ENCODE measurements around the gene CHSY1.

CHSY1 gene

DNA sequence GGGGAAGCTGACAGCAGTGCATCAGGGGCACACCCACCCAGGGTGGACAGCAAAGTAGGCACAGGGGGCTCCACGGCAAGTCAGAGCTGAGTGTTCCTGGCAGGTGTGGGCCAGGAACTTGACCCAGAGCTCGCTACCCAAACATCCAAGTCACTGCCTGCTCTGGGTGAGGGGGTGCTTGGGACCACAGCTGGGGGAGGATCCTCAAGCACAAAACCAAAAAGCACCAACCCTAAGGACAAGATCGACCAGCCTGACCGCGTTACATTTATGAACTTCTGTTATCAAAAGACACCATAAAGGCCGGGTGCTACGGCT lies 101.2 kb downstream of the CHSY1 start:
- no peak for DNase-seq (ENCODE audit: low spot score)

DNA sequence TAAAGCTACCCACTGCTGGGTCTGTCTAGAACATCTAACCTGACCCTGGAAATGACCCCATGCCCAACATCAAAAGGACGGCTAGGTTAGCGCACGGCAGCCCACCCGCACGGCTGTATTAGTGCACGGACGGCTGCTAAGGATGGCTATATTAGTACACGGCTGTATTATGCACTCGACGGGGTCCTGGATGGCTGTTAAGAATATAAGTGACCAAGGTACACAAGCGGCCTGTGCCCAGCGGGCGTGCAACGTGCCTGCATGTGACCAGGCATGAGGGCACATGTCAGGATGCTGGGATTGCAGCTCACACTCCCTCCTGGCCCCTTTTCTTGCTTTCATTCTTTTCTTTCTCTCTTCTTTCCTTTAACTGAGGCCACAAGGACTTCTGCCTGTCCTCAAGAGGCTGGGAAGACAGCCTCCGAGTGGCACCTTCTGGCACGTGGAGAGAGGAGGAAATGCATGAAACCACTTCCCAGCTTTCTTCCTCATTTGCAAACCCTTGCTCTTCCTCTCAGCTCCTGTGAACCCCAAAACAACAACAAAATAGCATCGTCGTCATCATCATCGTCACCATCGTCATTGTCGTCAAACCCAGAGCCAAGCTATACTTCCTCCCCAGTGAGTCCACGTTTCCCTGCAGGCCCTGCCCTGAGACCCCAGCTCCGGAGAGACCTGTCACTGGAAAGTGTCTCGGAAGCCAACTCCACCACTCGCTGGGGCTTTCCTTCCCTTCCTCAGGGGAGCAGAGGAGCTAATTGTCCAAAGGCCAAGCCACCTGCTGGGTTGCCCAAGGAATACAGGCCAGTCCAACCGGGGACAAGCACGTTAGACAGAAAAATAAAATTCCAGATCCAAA lies 101.8 kb downstream of the CHSY1 start:
- DNase-seq (ENCODE audit: low spot score), result no peak

DNA sequence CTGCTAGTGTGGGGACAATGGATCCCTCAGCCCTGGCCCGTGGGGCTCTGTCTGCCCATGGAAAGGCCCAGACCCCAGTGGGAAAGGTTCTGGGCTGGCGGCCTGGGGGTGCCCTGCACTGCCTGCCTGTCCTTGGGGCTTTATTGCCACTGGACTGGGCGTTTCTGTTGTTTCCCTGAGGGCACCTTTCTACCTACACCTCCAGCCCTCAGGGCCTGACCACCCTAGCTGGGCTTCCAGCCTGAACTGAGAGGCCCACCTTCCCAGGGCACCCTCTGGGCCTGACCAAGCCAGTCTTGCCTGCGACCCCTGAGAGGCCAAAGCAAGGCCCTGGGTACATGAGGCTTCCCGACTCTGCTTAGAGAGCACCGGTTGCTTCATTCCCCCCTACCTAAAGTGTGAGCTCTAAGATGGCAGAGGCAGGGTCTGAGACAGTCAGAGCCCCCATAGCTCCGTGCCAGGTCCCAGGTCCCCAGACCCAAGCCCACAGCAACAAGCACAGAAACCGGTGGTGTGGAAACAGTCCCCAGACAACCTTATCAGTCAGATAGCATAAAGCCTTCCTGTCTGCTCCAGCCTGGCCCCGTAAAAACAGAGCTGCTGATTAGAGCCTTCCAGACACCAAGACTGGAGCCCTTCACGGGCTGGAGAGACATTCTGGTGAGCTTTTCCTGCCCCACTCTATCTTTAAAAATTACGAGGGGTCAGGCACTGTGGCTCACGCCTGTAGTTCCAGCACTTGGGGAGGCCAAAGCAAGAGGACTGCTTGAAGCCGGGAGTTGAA lies 102.8 kb downstream of the CHSY1 start:
- DNase-seq (ENCODE audit: low spot score), result no peak

DNA sequence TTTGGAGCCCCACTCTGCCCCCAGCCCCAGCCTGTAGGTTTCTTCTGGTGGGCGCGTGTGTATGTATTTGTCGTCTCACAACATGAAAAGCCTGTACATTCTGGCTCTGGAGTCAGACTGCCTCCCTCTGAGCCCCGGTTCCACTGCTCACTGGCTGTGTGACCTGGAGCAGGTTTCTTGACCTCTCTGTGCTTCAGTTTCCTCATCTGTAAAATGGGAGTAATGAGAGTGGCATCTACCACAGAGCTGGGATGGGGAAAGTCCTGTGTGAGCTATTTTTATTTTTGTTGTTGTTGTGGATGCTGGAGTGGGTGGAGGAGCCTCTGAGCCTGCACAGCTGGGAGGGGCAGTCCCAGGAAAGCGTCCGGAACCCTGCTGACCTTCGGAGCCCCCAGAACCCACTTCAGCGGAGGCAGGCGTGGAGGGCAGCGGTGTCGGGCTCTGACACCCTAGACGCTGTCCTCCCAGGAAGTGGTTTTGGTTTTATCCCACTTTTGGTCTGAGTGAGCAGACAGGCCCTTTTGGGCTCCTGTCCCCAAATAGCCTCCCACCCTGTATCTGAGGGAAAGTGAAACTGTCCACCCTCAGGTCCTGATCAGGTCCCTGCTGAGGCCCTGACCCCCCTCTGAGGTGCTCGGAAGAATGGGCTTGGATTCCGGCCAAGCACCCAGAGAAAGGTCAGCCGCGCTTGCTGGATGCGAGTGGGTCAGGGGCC lies 103.5 kb downstream of the CHSY1 start:
- DNase-seq (ENCODE audit: low spot score), result no peak

GRCh38 chr15:101147181-101147580 lies 104.7 kb downstream of the CHSY1 start:
- DNase-seq (ENCODE audit: low spot score), result no peak

DNA sequence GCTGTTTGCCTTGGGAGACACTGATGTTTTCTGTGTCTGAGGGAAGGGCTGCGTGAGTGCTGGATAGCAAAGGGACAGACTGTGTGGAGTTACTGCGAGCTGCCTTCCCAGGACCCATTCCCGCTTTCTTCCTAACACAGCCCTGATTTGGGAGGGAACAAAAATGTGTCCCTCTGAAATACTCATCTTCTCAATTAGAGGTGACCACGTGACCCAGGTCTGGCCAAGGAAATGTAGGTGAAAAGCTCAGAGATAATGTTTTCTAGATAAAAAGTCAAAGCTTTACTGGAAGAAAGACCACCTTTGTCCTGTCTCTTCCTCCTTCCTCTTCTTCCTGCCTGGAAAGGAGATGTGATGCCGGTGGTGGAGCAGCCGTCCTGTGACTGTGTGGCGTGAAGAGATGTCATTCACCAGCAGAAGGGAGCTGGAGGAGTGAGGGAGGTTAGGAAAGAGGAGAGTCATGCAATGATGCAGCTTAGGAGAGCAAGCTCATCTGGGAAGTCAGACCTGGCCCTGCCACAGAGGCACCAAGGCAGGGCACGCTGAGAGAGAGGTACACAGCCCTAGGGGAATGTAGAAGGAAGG lies 105.6 kb downstream of the CHSY1 start:
- no peak for DNase-seq (ENCODE audit: low spot score)

- DNase-seq (ENCODE audit: low spot score), result no peak
Observed at GRCh38 chr15:101145362-101145761, 106.5 kb downstream of the CHSY1 start.

DNA sequence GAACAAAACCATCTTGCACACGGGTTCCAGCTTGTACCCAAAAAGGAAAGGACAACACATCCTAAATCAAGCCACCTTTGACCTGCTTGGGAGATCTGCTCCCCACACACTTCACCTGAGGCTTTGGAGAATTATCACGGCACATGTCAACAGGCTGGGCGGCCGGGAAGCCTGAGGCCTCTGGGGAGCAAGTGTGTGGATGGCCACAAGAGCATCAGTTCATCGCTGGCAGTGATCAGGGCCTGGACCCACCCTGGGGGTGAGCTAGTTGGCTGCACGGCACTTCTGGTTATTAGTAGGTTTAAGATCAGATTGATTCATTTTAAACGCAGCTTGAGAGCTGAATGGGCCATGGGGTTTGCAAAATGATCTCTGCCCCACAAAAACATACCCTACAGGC lies 108.5 kb downstream of the CHSY1 start:
- no peak for DNase-seq (ENCODE audit: low spot score)

- no peak for DNase-seq (ENCODE audit: low spot score)
Observed at GRCh38 chr15:101142711-101143110, 109.1 kb downstream of the CHSY1 start.

- no peak for DNase-seq (ENCODE audit: low spot score)
Observed at GRCh38 chr15:101141926-101142527, 109.8 kb downstream of the CHSY1 start.

- DNase-seq (ENCODE audit: low spot score), result no peak
Observed at GRCh38 chr15:101140697-101141065, 111.2 kb downstream of the CHSY1 start.

DNA sequence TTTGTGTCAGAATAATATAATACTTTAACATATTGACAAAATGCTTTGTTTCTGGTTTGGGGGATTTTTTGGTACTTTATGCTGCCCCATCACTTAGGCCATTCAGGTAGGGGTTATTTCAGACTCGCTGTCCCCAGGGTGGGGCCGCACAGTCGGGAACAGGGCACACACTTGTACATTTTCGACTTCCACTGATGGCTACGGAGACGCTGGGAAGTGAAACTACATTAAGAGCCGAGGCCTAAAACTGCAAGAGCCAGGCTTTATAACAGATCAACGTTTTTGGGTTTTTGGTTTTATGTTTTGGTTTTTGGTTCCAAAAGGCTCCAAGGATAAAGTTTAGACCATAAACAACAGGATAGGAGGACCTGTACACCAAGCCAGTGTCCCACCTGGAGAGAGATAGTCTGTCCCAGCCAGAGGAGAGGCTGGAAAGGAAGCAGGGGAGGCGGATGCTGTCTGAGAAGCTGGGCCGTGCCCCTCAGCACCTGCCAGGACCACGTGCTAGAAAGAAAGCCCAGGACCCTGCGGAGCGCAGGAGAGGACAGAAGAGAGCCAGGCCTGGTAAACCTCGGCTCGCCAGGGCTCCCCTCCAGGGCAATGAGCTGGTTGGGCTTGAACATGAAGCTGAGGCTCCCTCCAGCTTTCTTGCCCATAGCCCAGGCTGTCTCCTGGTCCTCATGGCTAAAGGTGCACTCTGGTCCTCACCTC lies 111.7 kb downstream of the CHSY1 start:
- DNase-seq (ENCODE audit: low spot score), result no peak

DNA sequence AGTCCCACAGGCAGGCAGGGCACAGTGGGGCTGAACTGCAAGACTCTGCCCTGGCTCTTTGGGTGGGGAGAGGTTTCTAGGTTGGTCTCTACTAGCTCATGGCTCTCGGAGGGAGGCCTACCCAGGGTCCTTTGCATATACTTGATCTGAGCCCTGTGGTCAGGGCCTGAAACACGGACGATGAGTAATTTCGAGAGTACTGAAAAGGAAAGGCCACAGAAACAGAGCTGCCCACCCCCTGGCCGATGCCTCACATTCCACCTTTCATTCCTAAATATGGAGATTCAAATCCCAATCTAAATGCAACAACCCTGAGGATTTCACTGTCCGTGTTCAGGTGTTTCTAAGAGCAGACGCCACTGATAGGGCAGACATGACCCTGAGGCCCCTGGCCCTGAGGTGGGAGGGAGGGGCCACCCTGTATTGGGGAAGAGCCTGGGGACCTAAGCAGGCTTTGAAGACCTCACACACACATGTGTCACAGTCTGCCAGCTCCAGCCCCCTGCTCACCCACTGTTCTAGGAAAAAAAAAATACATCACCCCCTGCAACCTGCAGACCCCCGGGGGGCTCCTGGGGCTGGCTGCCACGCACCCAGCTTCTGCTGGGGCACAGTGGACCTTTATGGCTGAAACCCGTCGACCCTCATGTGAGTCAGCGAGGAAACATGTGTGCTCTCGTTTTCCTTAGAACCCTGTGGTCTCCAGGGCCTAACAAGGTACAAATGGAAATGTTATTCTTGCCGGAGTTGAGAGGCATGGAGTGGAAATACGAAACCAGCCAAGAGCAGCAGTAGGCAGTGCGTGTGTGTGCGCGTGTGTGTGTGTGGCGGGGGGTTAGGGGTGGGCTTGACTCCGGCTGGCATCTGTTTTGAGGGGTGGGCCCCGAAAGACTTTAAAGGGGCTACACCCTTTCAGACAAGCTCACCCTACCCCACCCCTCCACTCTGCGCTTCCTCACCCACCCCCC lies 112.7 kb downstream of the CHSY1 start:
- no peak for DNase-seq (ENCODE audit: low spot score)

DNA sequence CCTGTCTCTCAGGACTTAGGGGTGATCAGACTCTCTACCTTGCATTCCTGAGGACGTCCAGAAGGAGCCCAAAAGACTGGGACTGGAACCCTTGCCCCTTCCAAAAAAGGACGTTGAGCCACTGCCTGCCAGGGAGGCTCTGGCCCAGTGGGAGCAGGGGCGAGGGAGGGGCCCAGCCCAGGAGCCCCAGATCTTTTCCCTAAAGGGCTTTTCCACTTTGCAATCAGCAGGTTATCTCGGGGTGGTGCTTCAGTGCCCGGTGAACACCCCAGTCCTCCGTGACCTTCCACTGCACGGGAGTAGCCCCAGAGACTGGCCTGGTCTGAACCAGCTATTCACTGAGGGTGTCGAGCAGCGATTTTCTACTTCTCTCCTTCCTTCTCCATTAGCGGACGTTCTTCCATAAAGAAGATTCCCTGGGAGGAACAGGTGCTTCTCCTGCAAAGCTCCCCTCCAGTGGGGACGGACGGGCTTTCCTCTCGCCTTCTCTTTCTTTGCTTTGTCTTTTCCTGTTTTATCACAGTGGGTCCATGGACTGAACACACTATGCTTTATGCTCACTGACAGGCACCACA lies 113.7 kb downstream of the CHSY1 start:
- DNase-seq (ENCODE audit: low spot score), result no peak

DNA sequence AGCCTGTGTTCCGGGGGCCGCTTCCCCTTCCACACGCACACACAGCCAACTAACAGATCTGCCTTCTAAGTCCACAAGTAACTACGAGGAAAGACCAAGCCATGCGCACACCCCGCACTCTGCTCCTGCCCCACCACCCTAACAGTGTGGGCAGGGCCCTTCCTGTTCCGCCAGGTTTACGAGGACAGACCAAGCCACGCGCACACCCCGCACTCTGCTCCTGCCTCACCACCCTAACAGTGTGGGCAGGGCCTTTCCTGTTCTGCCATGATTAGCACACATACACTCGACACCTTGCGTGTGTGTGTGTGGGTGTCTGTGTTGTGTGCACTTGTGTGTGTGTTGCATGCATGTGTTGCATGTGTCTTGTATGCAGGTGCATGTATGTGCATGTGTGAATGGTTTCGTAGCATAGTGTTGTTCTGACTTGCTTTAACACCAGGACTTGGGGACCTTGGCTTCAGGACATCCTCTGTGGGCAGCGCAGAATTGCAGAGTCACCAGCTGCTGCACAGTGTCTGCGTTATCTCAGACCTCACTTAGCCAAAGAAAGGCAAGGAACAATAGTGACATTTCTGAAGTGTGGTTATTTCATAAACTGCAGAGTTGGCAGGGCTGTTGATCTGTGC lies 114.4 kb downstream of the CHSY1 start:
- no peak for DNase-seq (ENCODE audit: low spot score)

DNA sequence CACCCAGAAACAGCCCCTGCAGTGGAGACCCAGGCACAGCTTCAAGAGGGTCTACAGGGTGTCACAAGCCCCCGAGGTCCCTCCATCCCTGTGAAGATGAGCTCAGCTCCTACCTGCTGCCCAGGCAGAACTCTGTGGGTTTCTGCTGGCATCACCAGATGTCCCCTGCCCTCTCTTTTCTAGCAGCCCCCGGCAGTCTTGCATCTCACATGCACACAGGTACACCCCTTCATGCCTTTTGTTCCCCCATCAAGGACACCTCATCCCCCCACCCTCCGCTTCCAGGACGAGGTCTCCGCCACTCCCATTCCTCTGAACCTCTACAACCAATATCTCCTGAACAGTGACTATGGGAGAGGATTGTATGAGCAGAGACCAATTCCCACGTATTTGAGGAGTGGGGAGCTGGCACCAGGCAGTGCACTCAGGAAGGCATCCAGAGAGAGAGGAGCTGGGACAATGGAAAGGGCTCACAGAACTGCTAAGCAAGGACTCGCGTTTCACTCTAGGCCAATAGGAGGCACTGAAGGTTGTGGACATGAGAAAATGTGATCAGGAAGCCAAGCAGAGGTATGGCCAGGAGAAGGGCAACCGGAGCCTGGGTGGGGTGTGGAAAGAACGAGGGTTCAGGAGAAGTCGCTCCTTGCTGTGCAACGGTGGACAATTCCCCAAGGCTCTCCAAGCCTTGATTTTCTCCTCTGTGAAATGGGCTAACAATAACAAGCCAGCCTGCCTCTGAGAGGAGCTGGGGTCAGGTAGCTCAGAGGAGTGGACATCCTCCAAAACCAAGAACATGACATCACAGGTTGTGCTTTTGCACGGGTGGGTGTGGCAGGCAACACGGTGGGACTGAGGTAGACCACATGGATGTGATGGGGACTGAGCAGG lies 115.2 kb downstream of the CHSY1 start:
- no peak for DNase-seq (ENCODE audit: low spot score)

- no peak for DNase-seq (ENCODE audit: low spot score)
Observed at GRCh38 chr15:101135532-101136166, 116.2 kb downstream of the CHSY1 start.

DNA sequence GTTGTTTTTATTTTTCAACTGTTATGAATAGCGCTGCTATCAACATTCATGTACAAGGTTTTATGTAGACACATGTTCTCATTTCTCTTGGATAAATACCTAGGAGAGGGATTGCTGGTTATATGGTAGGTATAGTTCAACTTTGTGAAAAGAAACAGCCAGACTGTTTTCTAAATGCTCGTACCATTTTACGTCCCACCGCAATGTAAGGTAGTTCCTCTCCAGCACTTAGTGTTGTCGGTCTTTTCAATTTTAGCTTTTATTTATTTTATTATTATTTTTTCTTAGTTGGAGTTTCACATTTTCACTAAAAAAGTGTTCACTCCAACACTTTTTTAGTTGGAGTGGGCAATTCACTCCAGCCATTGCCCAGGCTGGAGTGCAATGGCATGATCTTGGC lies 117.1 kb downstream of the CHSY1 start:
- no peak for DNase-seq (ENCODE audit: low spot score)
